Right atrium auricular region (tissue), 2 donors: ENCODE results near the gene CFAP251. TPM values are rescaled to one million over a fixed set of nuclear protein-coding genes. Genes with fewer than 3 reads are reported as not detected.

Source experiments
- DNase-seq: peaks from one replicate; pipeline ENCODE4 v3.0.0-alpha.2; 2019; ENCODE audit warnings: low spot score
- H3K27ac ChIP-seq, 2 donors: fragments of 200-600 bp; sonication (generic); 1 replicate in 1 of 2; 2 replicates in 1 of 2; pipeline ENCODE4 v1.5.1; 2016 to 2019
- H3K27me3 ChIP-seq, 2 donors: fragments of 200-600 bp; sonication (generic); one replicate each; pipeline versions ENCODE4 v1.5.1 to v1.6.0; 2017 to 2019
- H3K36me3 ChIP-seq: fragments of 200-600 bp; sonication (generic); one replicate; pipeline ENCODE4 v1.5.1; 2016
- H3K4me1 ChIP-seq, 2 donors: fragments of 200-600 bp; sonication (generic); one replicate each; pipeline versions ENCODE4 v1.5.1 to v1.6.0; 2017 to 2019
- H3K4me3 ChIP-seq, 2 donors: fragments of 200-600 bp; sonication (generic); 1 replicate in 1 of 2; 2 replicates in 1 of 2; pipeline ENCODE4 v1.5.1; 2017 to 2019; ENCODE audit warnings: mild to moderate bottlenecking in 1 of 2, moderate library complexity in 1 of 2
- H3K9me3 ChIP-seq, 2 donors: fragments of 200-600 bp; sonication (generic); one replicate each; pipeline ENCODE4 v1.5.1; 2019
- CTCF ChIP-seq, 2 donors: fragments of 200-600 bp; sonication (generic); IDR thresholded peaks; one replicate each; pipeline ENCODE4 v1.5.1; 2019; ENCODE audit warnings: antibody characterized with exemption in 2 of 2
- total RNA-seq, 2 donors: library from RNA; depleted of rRNA; stranded (reverse); fragments of >200 nt; gene quantifications; one replicate each; pipeline ENCODE4 v1.1.0, GENCODE V29; 2016

CFAP251 gene
- total RNA-seq, 2 donors from 2014 or later, result 1.0 to 2.2 TPM

DNA sequence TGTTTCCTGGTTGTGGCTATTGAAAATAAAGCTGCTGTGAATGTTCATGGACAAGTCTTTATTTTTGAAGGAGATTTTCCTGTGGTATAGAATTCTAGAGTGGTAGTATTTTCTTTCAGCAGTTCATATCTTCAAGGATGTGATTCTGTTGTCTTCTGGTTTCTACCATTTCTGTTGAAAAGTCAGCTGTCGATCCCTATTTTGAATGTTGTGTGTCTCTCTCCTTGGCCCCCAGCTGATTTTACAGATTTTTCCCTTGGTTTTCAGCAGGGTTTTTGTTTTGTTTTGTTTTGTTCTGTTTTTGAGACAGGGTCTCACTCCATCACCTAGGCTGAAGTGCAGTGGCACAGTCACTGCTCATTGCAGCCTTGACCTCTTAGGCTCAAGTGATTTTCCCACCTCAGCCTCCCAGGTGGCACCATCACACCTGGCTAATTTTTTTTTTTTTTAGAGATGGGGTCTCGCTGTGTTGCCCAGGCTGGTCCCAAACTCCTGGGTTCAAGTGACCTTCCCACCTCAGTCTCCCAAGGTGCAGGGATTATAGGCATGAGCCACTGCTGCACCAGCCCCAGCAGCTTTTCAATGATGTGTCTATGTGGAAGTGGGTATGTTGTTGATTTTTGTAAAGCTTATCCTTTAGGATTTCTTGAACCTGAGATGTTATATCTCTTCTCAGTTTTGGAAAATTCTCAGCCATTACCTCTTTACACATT is 28.1 kb downstream of the CFAP251 start:
- Histone ChIP-seq H3K4me3 (no peak overlapping the region), H3K27me3 (no peaks in the 10 kb centered on the region), H3K9me3 (no peaks in the 10 kb centered on the region), H3K27ac (no peak overlapping the region), H3K36me3 (no peaks in the 10 kb centered on the region), H3K4me1 (no peaks in the 10 kb centered on the region)
- no peak for DNase-seq
- no peak for TF ChIP-seq CTCF (IDR thresholded peaks at IDR 0.05)

- no peak for TF ChIP-seq CTCF (IDR thresholded peaks at IDR 0.05)
- Histone ChIP-seq H3K4me1 (no peaks in the 10 kb centered on the region), H3K36me3 (no peaks in the 10 kb centered on the region), H3K27me3 (no peaks in the 10 kb centered on the region), H3K9me3 (no peaks in the 10 kb centered on the region), H3K4me3 (no peak overlapping the region), H3K27ac (no peak overlapping the region)
- no peak for DNase-seq
Observed at GRCh38 chr12:121947981-121948380, 29.6 kb downstream of the CFAP251 start.

- DNase-seq, result no peak
- Histone ChIP-seq H3K27ac (no peak overlapping the region), H3K9me3 (no peaks in the 10 kb centered on the region), H3K36me3 (no peaks in the 10 kb centered on the region), H3K4me3 (no peak overlapping the region), H3K27me3 (no peaks in the 10 kb centered on the region), H3K4me1 (no peaks in the 10 kb centered on the region)
- no peak for TF ChIP-seq CTCF (IDR thresholded peaks at IDR 0.05)
Observed at GRCh38 chr12:121949648-121950397, 31.4 kb downstream of the CFAP251 start.

DNA sequence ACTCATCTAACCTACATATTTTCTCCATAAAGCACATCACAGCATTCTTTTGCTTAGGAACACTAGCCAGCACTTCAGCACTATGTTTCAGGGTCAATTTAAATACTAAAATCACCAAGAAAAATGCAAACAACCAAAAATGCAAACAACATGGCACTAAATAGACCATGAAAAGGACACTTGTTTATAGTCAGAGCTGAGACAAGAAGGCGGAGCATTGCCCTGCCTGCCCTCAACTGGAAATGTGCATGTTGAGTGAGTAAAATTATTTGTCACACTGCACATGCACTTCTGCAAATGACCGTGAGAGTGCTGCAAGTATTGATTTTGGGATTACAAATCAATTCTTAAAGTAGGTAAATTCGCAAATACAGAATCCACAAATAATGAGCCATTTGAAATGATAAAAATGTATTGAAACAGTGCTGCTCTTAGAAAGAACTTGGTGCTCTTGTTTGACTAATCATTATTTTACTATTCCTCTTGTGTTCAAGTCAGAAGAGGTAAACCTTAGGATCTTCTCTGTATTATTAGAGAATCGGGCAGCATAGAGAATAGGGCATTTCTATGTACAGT is 34.8 kb downstream of the CFAP251 start:
- H3K36me3 ChIP-seq, result no peaks in the 10 kb centered on the region
- no peaks in the 10 kb centered on the region for H3K4me1 ChIP-seq
- H3K27ac ChIP-seq, result no peak overlapping the region
- no peak for DNase-seq
- no peak overlapping the region for H3K4me3 ChIP-seq
- TF ChIP-seq CTCF (IDR thresholded peaks at IDR 0.05), result no peak
- H3K27me3 ChIP-seq, result no peaks in the 10 kb centered on the region
- H3K9me3 ChIP-seq, result no peaks in the 10 kb centered on the region

- H3K27me3 ChIP-seq, result no peaks in the 10 kb centered on the region
- no peak for TF ChIP-seq CTCF (IDR thresholded peaks at IDR 0.05)
- H3K4me1 ChIP-seq, result no peaks in the 10 kb centered on the region
- no peak for DNase-seq
- H3K9me3 ChIP-seq, result no peaks in the 10 kb centered on the region
- H3K36me3 ChIP-seq, result no peaks in the 10 kb centered on the region
- no peak overlapping the region for H3K27ac ChIP-seq
- H3K4me3 ChIP-seq, result no peak overlapping the region
Observed at GRCh38 chr12:121953695-121954094, 35.3 kb downstream of the CFAP251 start.
